GM23338 (cell line): Measurements from ENCODE around the gene CRPPA. TPM values are rescaled to one million over a fixed set of nuclear protein-coding genes. Genes with fewer than 3 reads are reported as not detected.

Experiments used
- ATAC-seq: fragments of 200-7000 bp; cut with Tn5 transposase; 3 replicates; pipeline ENCODE4 v1.9.1; 2020
- DNase-seq: peaks from one replicate; pipeline ENCODE4 v3.0.0-alpha.2; 2015; ENCODE audit warnings: low spot score
- H2AFZ ChIP-seq: fragments of 200-600 bp; sonication (generic); 2 replicates; pipeline ENCODE4 v1.8.0; 2016; ENCODE audit warnings: antibody characterized with exemption, mild to moderate bottlenecking, moderate library complexity
- H3F3A ChIP-seq: fragments of 200-600 bp; sonication (generic); replicated peaks from 2 replicates; pipeline ENCODE4 v1.8.0; 2017; ENCODE audit warnings: antibody characterized with exemption, mixed run types, low read depth
- H3K27ac ChIP-seq: fragments of 200-600 bp; sonication (generic); 2 replicates; pipeline ENCODE4 v1.6.1; 2016; ENCODE audit warnings: low read depth
- H3K27me3 ChIP-seq: fragments of 200-600 bp; sonication (generic); 2 replicates; pipeline ENCODE4 v1.8.0; 2016; ENCODE audit warnings: mild to moderate bottlenecking, mixed run types, moderate library complexity; ENCODE audit not compliant: insufficient read depth
- H3K36me3 ChIP-seq: fragments of 200-600 bp; sonication (generic); 2 replicates; pipeline ENCODE4 v1.8.0; 2016; ENCODE audit warnings: mild to moderate bottlenecking; ENCODE audit not compliant: insufficient read depth
- H3K4me1 ChIP-seq: fragments of 200-600 bp; sonication (generic); 2 replicates; pipeline ENCODE4 v1.8.0; 2016; ENCODE audit warnings: mild to moderate bottlenecking, moderate library complexity; ENCODE audit not compliant: insufficient read depth
- H3K4me2 ChIP-seq: fragments of 200-600 bp; sonication (generic); 2 replicates; pipeline ENCODE4 v1.7.1; 2017; ENCODE audit warnings: mixed run types
- H3K4me3 ChIP-seq: fragments of 200-600 bp; sonication (generic); 2 replicates; pipeline ENCODE4 v1.6.1; 2016; ENCODE audit warnings: mixed run types
- H3K79me2 ChIP-seq: fragments of 200-600 bp; sonication (generic); replicated peaks from 2 replicates; pipeline ENCODE4 v1.8.0; 2017; ENCODE audit warnings: mild to moderate bottlenecking; ENCODE audit not compliant: insufficient read depth
- H3K9me2 ChIP-seq: fragments of 200-600 bp; sonication (generic); 2 replicates; pipeline ENCODE4 v1.8.0; 2017; ENCODE audit not compliant: insufficient read depth
- H4K20me1 ChIP-seq: fragments of 200-600 bp; sonication (generic); replicated peaks from 2 replicates; pipeline ENCODE4 v1.8.0; 2017; ENCODE audit warnings: mild to moderate bottlenecking; ENCODE audit not compliant: insufficient read depth
- H3K27ac Mint-ChIP-seq: 2 replicates; pipeline ENCODE4 v1.8.0; 2020; ENCODE audit warnings: inconsistent platforms, mild to moderate bottlenecking, moderate library complexity, mixed read lengths
- H3K27me3 Mint-ChIP-seq: 3 replicates; pipeline ENCODE4 v1.8.0; 2022; ENCODE audit warnings: low read depth, mild to moderate bottlenecking, moderate library complexity, mixed read lengths, inconsistent platforms; ENCODE audit not compliant: insufficient read depth, poor library complexity
- H3K36me3 Mint-ChIP-seq: 3 replicates; pipeline ENCODE4 v1.8.0; 2021; ENCODE audit warnings: low read depth, mild to moderate bottlenecking, inconsistent platforms, moderate library complexity, mixed read lengths
- H3K4me1 Mint-ChIP-seq: 3 replicates; pipeline ENCODE4 v1.8.0; 2020; ENCODE audit warnings: mild to moderate bottlenecking, inconsistent platforms, mixed read lengths
- H3K4me3 Mint-ChIP-seq: 3 replicates; pipeline ENCODE4 v1.8.0; 2021; ENCODE audit warnings: moderate library complexity, mild to moderate bottlenecking, inconsistent platforms, mixed read lengths
- H3K9me3 Mint-ChIP-seq: 3 replicates; pipeline ENCODE4 v1.8.0; 2020; ENCODE audit warnings: moderate library complexity, mild to moderate bottlenecking, inconsistent platforms, mixed read lengths
- CREB1 ChIP-seq: fragments of 250-450 bp; sonication (Bioruptor Pico); IDR thresholded peaks from 2 replicates; pipeline ENCODE4 v1.5.0; 2020; ENCODE audit warnings: low read depth, mild to moderate bottlenecking, moderate library complexity
- CTCF ChIP-seq, 2 experiments: fragments of 200-600 bp in 1 of 2; sonication (generic) in 1 of 2; conservative IDR thresholded peaks; 2 replicates each; pipeline versions ENCODE4 v1.5.1 to v1.6.1; 2016 to 2017; ENCODE audit warnings: antibody characterized with exemption in 2 of 2, low read depth in 2 of 2, mild to moderate bottlenecking in 2 of 2, moderate library complexity in 1 of 2
- ETS1 ChIP-seq: IDR thresholded peaks from 2 replicates; pipeline ENCODE4 v1.6.1; 2016; ENCODE audit warnings: antibody characterized with exemption
- EZH2 ChIP-seq: fragments of 200-600 bp; sonication (generic); IDR thresholded peaks from one replicate; pipeline ENCODE4 v1.8.0; 2017; ENCODE audit warnings: antibody characterized with exemption, mild to moderate bottlenecking, low read depth; ENCODE audit not compliant: unreplicated experiment
- EZH2phosphoT487 ChIP-seq: fragments of 200-600 bp; sonication (generic); IDR thresholded peaks from one replicate; pipeline ENCODE4 v1.8.1; 2018; ENCODE audit warnings: antibody characterized with exemption; ENCODE audit not compliant: unreplicated experiment
- JUNB ChIP-seq: IDR thresholded peaks from one replicate; pipeline ENCODE4 v1.6.1; 2016; ENCODE audit warnings: antibody characterized with exemption; ENCODE audit not compliant: unreplicated experiment
- NANOG ChIP-seq: IDR thresholded peaks from 2 replicates; pipeline ENCODE4 v1.6.1; 2016; ENCODE audit warnings: antibody characterized with exemption, borderline replicate concordance
- POLR2AphosphoS5 ChIP-seq: IDR thresholded peaks from 2 replicates; pipeline ENCODE4 v1.6.1; 2016; ENCODE audit warnings: antibody characterized with exemption, low read depth
- REST ChIP-seq: IDR thresholded peaks from one replicate; pipeline ENCODE4 v1.6.1; 2018; ENCODE audit warnings: antibody characterized with exemption; ENCODE audit not compliant: unreplicated experiment
- STAT1 ChIP-seq: IDR thresholded peaks from one replicate; pipeline ENCODE4 v1.6.1; 2016; ENCODE audit warnings: antibody characterized with exemption; ENCODE audit not compliant: unreplicated experiment
- ZNF114 ChIP-seq: fragments of 250-450 bp; sonication (Bioruptor Pico); IDR thresholded peaks from 2 replicates; pipeline ENCODE4 v1.5.0; 2020; ENCODE audit warnings: mild to moderate bottlenecking, moderate library complexity
- ZNF331 ChIP-seq: fragments of 250-450 bp; sonication (Bioruptor Pico); IDR thresholded peaks from 2 replicates; pipeline ENCODE4 v1.5.0; 2020; ENCODE audit warnings: low read depth, mild to moderate bottlenecking, moderate library complexity
- ZNF462 ChIP-seq: fragments of 250-450 bp; sonication (Bioruptor Pico); IDR thresholded peaks from 2 replicates; pipeline ENCODE4 v1.5.0; 2020; ENCODE audit warnings: mild to moderate bottlenecking, moderate library complexity
- polyA plus RNA-seq: library from polyadenylated mRNA; unstranded; fragments of >200 nt; fragmentation: Nextera tagmentation; extraction: Ambion mirVana; gene quantifications from 2 replicates; pipeline ENCODE4 v1.2.1, GENCODE V29; 2016
- total RNA-seq: library from RNA; depleted of rRNA; stranded (reverse); fragments of >200 nt; shearing (Covaris generic); gene quantifications from 2 replicates; pipeline ENCODE4 v1.2.3, GENCODE V29; 2014

The CRPPA gene
- total and polyA plus RNA-seq, 2 experiments from 2014 or later: 0.45 to 0.73 TPM

GRCh38 chr7:16417906-16418305 is 3.4 kb downstream of the CRPPA start:
- no peaks in the 10 kb centered on the region for H3F3A ChIP-seq
- DNase-seq (no peak), ATAC-seq (no peak)
- Mint-ChIP-seq H3K36me3 (no peaks in the 10 kb centered on the region), H3K4me1 (peaks cover 9% of the 10 kb centered on the region; the same call in 2 of the 3 replicates), H3K4me3 (no peak overlapping the region), H3K27me3 (peaks cover 17% of the 10 kb centered on the region), H3K9me3 (no peaks in the 10 kb centered on the region; the same call in 2 of the 3 replicates), H3K27ac (no peak overlapping the region)
- H3K9me2 ChIP-seq: no peaks in the 10 kb centered on the region
- no peaks in the 10 kb centered on the region for H3K79me2 ChIP-seq
- peaks cover 23% of the 10 kb centered on the region for H3K27me3 ChIP-seq
- no peak overlapping the region for H3K27ac ChIP-seq
- no peak overlapping the region for H3K4me2 ChIP-seq
- H4K20me1 ChIP-seq: no peaks in the 10 kb centered on the region
- no peak overlapping the region for H2AFZ ChIP-seq
- H3K4me3 ChIP-seq: no peak overlapping the region
- no peaks in the 10 kb centered on the region for H3K36me3 ChIP-seq
- TF ChIP-seq CREB1 (CRISPR knock-in tag) (no peak), ZNF462 (no peak), ETS1 (no peak), REST (no peak), POLR2AphosphoS5 (no peak), ZNF114 (no peak), EZH2 (no peak), JUNB (no peak), ZNF331 (CRISPR knock-in tag) (no peak), CTCF (conservative IDR thresholded peaks at IDR 0.05; ENCODE audit: low read depth in 2 of 2) (no peak), STAT1 (no peak), EZH2phosphoT487 (no peak), NANOG (no peak)
- peaks cover 6% of the 10 kb centered on the region for H3K4me1 ChIP-seq
